ENCODE data around the gene HSD17B13.

DNA sequence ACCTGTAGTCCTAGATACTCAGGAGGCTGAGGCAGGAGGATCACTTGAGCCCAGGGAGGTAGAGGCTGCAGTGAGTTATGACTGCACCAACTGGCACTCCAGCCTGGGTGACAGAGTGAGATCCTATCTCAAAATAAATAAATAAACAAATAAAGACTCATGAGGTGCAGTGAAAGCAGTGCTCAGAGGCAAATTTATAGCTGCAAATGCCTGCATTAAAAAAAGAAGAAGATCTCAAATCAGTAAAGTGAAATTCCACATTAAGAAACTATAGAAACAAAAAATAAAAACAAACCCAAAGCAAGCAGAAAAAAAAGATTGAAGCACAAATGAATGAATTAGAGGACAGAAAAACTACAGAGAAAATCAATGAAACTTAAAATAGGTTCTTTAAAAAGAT lies 22.5 kb upstream of the HSD17B13 start:
- TF ChIP-seq POLR2AphosphoS5 (IDR thresholded peaks at IDR 0.05; ENCODE audit: low read depth) (no peak), CREB1 (CRISPR knock-in tag; IDR thresholded peaks at IDR 0.05; ENCODE audit: low read depth) (no peak), EZH2phosphoT487 (IDR thresholded peaks at IDR 0.05; ENCODE audit: unreplicated experiment) (no peak)
